Measurements from ENCODE around the gene TCIRG1. TPM values are rescaled to one million over a fixed set of nuclear protein-coding genes. Genes with fewer than 3 reads are reported as not detected.

The TCIRG1 gene
- total RNA-seq, 1 experiment from 2014 or later: 203 TPM

GRCh38 chr11:68016161-68016903 lies 22.5 kb upstream of the TCIRG1 start:
- Histone ChIP-seq H2AFZ (ENCODE audit: low read length) (no peak overlapping the region), H3K4me2 (ENCODE audit: low read length) (no peak overlapping the region), H3K9ac (ENCODE audit: low read length) (no peak overlapping the region), H3K27ac (ENCODE audit: low read length) (no peak overlapping the region), H3K9me3 (ENCODE audit: low read length) (no peaks in the 10 kb centered on the region), H3K79me2 (ENCODE audit: low read length) (peaks cover 15% of the 10 kb centered on the region), H3K9me2 (replicated peaks; ENCODE audit: low read length) (no peaks in the 10 kb centered on the region), H4K20me1 (ENCODE audit: low read length) (no peaks in the 10 kb centered on the region), H3K36me3 (ENCODE audit: low read depth, low read length) (no peaks in the 10 kb centered on the region), H3K4me1 (ENCODE audit: insufficient read depth, low read length) (peaks cover 66% of the 10 kb centered on the region), H3K27me3 (ENCODE audit: low read length) (no peaks in the 10 kb centered on the region), H3F3A (ENCODE audit: low read length, unreplicated experiment) (peaks cover 8% of the 10 kb centered on the region), H3K4me3 (ENCODE audit: low read length) (no peak overlapping the region)
- ATAC-seq (no peak), DNase-seq (no peak)
- POLR2A ChIA-PET (ENCODE audit: unreplicated experiment): no interaction called here
- TF ChIP-seq, protein P1, sequence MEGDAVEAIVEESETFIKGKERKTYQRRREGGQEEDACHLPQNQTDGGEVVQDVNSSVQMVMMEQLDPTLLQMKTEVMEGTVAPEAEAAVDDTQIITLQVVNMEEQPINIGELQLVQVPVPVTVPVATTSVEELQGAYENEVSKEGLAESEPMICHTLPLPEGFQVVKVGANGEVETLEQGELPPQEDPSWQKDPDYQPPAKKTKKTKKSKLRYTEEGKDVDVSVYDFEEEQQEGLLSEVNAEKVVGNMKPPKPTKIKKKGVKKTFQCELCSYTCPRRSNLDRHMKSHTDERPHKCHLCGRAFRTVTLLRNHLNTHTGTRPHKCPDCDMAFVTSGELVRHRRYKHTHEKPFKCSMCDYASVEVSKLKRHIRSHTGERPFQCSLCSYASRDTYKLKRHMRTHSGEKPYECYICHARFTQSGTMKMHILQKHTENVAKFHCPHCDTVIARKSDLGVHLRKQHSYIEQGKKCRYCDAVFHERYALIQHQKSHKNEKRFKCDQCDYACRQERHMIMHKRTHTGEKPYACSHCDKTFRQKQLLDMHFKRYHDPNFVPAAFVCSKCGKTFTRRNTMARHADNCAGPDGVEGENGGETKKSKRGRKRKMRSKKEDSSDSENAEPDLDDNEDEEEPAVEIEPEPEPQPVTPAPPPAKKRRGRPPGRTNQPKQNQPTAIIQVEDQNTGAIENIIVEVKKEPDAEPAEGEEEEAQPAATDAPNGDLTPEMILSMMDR (conservative IDR thresholded peaks at IDR 0.05; ENCODE audit: low read depth, low read length): no peak
- no peak for TF ChIP-seq EZH2phosphoT487 (IDR thresholded peaks at IDR 0.05; ENCODE audit: borderline replicate concordance, low read length)
- no peak for TF ChIP-seq EZH2 (IDR thresholded peaks at IDR 0.05; ENCODE audit: low read length, unreplicated experiment)
- BruUV-seq (replicated peaks): no TSS peak
- CTCF ChIA-PET: interaction anchor here (0.6 kb wide), 1 partner anchor 386 kb away, joined by 4 read pairs; the partner anchor contains the start of gene NUDT8
- intact Hi-C loops (cut with micrococcal nuclease): loop anchor here (10.0 kb wide), 1 partner anchor 198 kb away; the partner anchor contains the start of gene KMT5B

DNA sequence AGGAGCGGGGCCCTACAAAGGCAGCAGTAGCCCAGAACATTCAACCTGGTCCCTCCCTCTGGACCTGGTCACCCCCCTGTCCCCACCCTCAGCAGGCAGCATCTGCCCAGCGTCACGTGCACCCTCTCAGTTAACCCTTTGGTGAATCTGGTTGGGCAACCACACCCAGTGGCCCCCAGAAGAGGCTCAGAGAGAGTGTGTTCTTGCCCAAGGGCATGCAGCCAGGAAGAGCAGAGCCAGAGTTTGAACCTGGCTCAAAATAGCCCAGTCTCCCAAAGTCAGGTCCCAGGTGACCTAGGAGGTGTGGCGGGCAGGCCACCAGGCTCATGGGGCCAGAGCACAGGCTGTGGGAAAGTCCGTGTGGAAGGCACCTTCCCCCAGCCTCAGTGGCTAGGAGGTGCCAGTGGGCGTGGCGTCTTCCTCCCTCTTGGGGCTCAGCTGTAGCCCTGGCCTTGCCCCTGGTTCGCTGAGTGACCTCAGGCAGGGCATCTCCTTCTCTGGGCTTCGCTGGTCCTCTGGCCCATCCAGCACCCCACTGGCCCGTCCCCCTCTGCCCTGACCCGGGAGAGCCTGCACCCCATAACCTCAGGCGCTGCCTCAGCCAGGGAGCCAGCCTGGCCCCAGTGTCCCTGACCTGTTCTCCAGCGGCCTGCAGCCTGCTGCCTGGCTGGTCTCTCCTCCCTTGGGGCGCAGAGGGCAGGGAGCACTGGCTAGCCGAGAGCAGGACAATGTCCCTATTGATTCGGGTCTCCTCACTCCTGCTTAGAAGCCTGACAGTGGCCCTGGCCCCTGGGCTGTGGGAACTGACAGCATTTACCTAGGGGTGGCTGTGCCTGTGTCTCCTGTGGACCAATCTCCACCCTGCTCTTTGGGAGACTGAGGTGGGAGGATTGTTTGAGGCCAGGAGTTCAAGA lies 21.7 kb upstream of the TCIRG1 start:
- no peak overlapping the region for H3K4me2 ChIP-seq (ENCODE audit: low read length)

More for the DNA sequence above, 21.7 kb upstream of the TCIRG1 start:
- ChIA-PET POLR2A (ENCODE audit: unreplicated experiment) (no interaction called here), CTCF (no interaction called here)
- BruUV-seq (replicated peaks): no TSS peak
- intact Hi-C loops (cut with micrococcal nuclease): loop anchor here (10.0 kb wide), 1 partner anchor 198 kb away; the partner anchor contains the start of gene KMT5B
- H3K9me2 ChIP-seq (replicated peaks; ENCODE audit: low read length): no peaks in the 10 kb centered on the region
- no peaks in the 10 kb centered on the region for H3K9me3 ChIP-seq (ENCODE audit: low read length)
- peaks cover 7% of the 10 kb centered on the region for H3K79me2 ChIP-seq (ENCODE audit: low read length)
- DNase-seq: no peak
- no peak for ATAC-seq
- no peaks in the 10 kb centered on the region for H4K20me1 ChIP-seq (ENCODE audit: low read length)
- H3K27ac ChIP-seq (ENCODE audit: low read length): no peak overlapping the region
- no peaks in the 10 kb centered on the region for H3K36me3 ChIP-seq (ENCODE audit: low read depth, low read length)
- TF ChIP-seq, protein P1 (conservative IDR thresholded peaks at IDR 0.05; ENCODE audit: low read depth, low read length): no peak
- TF ChIP-seq EZH2phosphoT487 (IDR thresholded peaks at IDR 0.05; ENCODE audit: borderline replicate concordance, low read length) (no peak), EZH2 (IDR thresholded peaks at IDR 0.05; ENCODE audit: low read length, unreplicated experiment) (no peak)
- H3K27me3 ChIP-seq (ENCODE audit: low read length): no peaks in the 10 kb centered on the region
- H3K4me3 ChIP-seq (ENCODE audit: low read length): no peak overlapping the region
- H3F3A ChIP-seq (ENCODE audit: low read length, unreplicated experiment): peaks cover 8% of the 10 kb centered on the region
- H2AFZ ChIP-seq (ENCODE audit: low read length): no peak overlapping the region
- H3K4me1 ChIP-seq (ENCODE audit: insufficient read depth, low read length): peaks cover 58% of the 10 kb centered on the region
- H3K9ac ChIP-seq (ENCODE audit: low read length): no peak overlapping the region

Measured in PC-3 (cell line).